ENCODE results near the gene PALLD.

DNA sequence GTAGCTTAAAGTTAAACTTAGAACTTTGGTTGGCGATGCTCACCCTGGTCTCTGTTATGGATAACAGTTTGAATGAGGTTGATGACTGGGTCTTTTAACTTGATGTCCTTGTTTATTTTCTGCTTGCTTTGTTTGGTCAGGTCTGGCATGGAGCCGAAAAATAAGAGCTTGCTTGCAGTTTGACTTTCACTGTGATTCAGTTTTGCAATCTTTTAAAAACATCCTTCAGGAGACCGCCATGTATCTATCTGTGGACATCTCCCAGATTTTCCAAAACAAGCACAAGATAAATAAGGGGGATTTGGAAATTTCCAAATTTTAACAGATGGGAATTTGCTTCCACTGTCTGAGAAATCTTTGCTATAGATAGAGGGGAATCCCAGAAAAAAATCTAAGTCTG, 246.7 kb downstream of the PALLD start:
- TF ChIP-seq, protein P1, sequence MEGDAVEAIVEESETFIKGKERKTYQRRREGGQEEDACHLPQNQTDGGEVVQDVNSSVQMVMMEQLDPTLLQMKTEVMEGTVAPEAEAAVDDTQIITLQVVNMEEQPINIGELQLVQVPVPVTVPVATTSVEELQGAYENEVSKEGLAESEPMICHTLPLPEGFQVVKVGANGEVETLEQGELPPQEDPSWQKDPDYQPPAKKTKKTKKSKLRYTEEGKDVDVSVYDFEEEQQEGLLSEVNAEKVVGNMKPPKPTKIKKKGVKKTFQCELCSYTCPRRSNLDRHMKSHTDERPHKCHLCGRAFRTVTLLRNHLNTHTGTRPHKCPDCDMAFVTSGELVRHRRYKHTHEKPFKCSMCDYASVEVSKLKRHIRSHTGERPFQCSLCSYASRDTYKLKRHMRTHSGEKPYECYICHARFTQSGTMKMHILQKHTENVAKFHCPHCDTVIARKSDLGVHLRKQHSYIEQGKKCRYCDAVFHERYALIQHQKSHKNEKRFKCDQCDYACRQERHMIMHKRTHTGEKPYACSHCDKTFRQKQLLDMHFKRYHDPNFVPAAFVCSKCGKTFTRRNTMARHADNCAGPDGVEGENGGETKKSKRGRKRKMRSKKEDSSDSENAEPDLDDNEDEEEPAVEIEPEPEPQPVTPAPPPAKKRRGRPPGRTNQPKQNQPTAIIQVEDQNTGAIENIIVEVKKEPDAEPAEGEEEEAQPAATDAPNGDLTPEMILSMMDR (IDR thresholded peaks at IDR 0.05) = no peak
- no peak for TF ChIP-seq EP300 (IDR thresholded peaks at IDR 0.05)
- no peak for TF ChIP-seq POLR2A (IDR thresholded peaks at IDR 0.05)

Measured in sigmoid colon (tissue), 4 donors.